Common myeloid progenitor, CD34-positive (primary cell): ENCODE measurements around the gene PTGER2.

Source experiments
- CTCF ChIA-PET: fragments of 350-600 bp; sonication (Branson Sonifier 250); formaldehyde crosslinking; loops from one replicate; lab custom pipeline; 2021; ENCODE audit warnings: antibody characterized with exemption; lab: Charles Lee
- POLR2A ChIA-PET: fragments of 350-600 bp; sonication (Branson Sonifier 250); formaldehyde crosslinking; loops from one replicate; lab custom pipeline; 2021; ENCODE audit warnings: antibody characterized with exemption; lab: Charles Lee
- DNase-seq, 3 donors: peaks; one replicate each; pipeline versions ENCODE4 v3.0.0 to v3.0.0-alpha.2; 2013
- H3K27ac ChIP-seq, 2 experiments: 1 replicate in 1 of 2; 2 replicates in 1 of 2; pipeline ENCODE4 v1.7.0; 2013; ENCODE audit warnings: inconsistent platforms in 2 of 2, low read length in 2 of 2, mild to moderate bottlenecking in 2 of 2, low read depth in 1 of 2, moderate library complexity in 1 of 2; ENCODE audit not compliant: severe bottlenecking in 2 of 2, insufficient read depth in 1 of 2, poor library complexity in 1 of 2
- H3K27me3 ChIP-seq, 5 experiments: replicated peaks in 2 of 5; 1 replicate in 3 of 5; 2 replicates in 2 of 5; pipeline versions ENCODE4 v1.6.1 to v1.7.0; 2013; ENCODE audit warnings: low read length in 4 of 5, mild to moderate bottlenecking in 2 of 5, moderate library complexity in 2 of 5, inconsistent platforms in 1 of 5; ENCODE audit not compliant: insufficient read depth in 5 of 5, control insufficient read depth in 4 of 5
- H3K36me3 ChIP-seq, 4 experiments: 1 replicate in 2 of 4; 2 replicates in 2 of 4; pipeline versions ENCODE4 v1.6.1 to v1.7.0; 2013; ENCODE audit warnings: low read length in 3 of 4, control low read depth in 1 of 4, mild to moderate bottlenecking in 1 of 4; ENCODE audit not compliant: control insufficient read depth in 4 of 4, insufficient read depth in 4 of 4
- H3K4me1 ChIP-seq, 4 experiments: 1 replicate in 3 of 4; 2 replicates in 1 of 4; pipeline versions ENCODE4 v1.6.1 to v1.7.1; 2013; ENCODE audit warnings: low read length in 3 of 4, mild to moderate bottlenecking in 3 of 4, control low read depth in 1 of 4, inconsistent platforms in 1 of 4, moderate library complexity in 1 of 4; ENCODE audit not compliant: control insufficient read depth in 4 of 4, insufficient read depth in 4 of 4; ENCODE audit errors: control extremely low read depth in 1 of 4
- H3K4me3 ChIP-seq, 7 experiments: 1 replicate in 4 of 7; 2 replicates in 3 of 7; pipeline versions ENCODE4 v1.5.1 to v1.7.0; 2013; ENCODE audit warnings: mild to moderate bottlenecking in 7 of 7, low read length in 6 of 7, moderate library complexity in 6 of 7, inconsistent platforms in 2 of 7, low read depth in 2 of 7, control low read depth in 1 of 7; ENCODE audit not compliant: insufficient read depth in 4 of 7, control insufficient read depth in 1 of 7; ENCODE audit errors: extremely low read depth in 1 of 7
- H3K9me3 ChIP-seq, 5 experiments: 1 replicate in 4 of 5; 2 replicates in 1 of 5; pipeline versions ENCODE4 v1.6.1 to v1.7.1; 2013; ENCODE audit warnings: low read length in 4 of 5, mild to moderate bottlenecking in 2 of 5, inconsistent platforms in 1 of 5, low read depth in 1 of 5, moderate library complexity in 1 of 5; ENCODE audit not compliant: control insufficient read depth in 4 of 5, insufficient read depth in 2 of 5; ENCODE audit errors: control extremely low read depth in 1 of 5
- WGBS: methylation state at CpG from one replicate; pipeline ENCODE4 v1.1.5; 2013; ENCODE audit not compliant: insufficient coverage; 5-methylcytosine and 5-hydroxymethylcytosine counted together

Gene PTGER2

GRCh38 chr14:52348279-52348678 is 34.2 kb downstream of the PTGER2 start:
- H3K36me3 ChIP-seq: no peaks in the 10 kb centered on the region
- CTCF ChIA-PET: no interaction called here
- WGBS: 90% methylated on average over 4 of the region's 5 CpGs
- DNase-seq: no peak
- POLR2A ChIA-PET: no interaction called here
- H3K9me3 ChIP-seq: peaks cover 0 to 6% (median 0%) of the 10 kb centered on the region in 5 experiments
- peaks cover 8 to 20% (median 12%) of the 10 kb centered on the region in 4 experiments for H3K4me1 ChIP-seq
- H3K27me3 ChIP-seq: peaks cover 0 to 68% (median 13%) of the 10 kb centered on the region in 5 experiments
- H3K4me3 ChIP-seq: no peak overlapping the region
- no peak overlapping the region for H3K27ac ChIP-seq

DNA sequence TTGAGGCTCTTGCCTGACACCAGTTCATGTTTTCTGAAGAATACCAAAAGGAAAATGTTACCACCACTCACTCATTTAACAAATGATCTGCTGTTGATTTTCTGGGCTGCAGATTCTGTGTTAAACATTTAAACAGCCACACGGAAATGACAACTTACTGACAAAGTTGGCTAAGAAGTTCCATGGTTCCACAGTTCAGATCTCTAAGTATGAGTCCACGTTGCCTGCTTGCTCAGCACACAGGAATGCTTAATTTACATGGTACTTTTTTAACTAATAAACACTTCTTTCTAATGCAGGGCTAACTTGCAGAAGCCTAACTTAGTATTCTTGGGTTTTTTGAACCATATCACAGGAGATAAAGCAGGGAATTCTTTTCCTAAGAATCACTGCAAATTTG is 34.7 kb downstream of the PTGER2 start:
- Histone ChIP-seq H3K27me3 (peaks cover 0 to 73% (median 13%) of the 10 kb centered on the region in 5 experiments), H3K36me3 (no peaks in the 10 kb centered on the region), H3K4me1 (peaks cover 8 to 20% (median 12%) of the 10 kb centered on the region in 4 experiments), H3K27ac (no peak overlapping the region), H3K4me3 (no peak overlapping the region), H3K9me3 (peaks cover 0 to 6% (median 0%) of the 10 kb centered on the region in 5 experiments)
- ChIA-PET CTCF (no interaction called here), POLR2A (no interaction called here)
- WGBS: 84% methylated on average over 2 of the region's 2 CpGs
- no peak for DNase-seq

DNA sequence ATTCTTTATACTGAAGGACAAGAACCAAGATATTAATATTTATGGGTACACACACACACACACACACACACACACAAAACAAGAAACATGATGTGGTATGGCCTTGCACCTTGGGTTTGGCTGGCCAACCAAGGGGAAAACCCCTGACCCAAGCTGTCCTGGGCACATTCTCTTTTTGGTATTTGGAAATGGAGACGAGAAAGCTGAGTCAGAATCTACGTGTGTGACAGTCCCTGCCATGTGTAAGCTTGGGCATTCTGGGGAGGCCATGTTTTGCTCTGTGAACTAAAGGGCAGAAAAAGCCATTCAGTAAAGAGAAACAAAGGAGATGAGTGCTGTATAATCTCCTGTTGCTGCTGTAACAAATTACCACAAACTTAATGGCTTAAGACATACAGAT is 35.6 kb downstream of the PTGER2 start:
- DNase-seq: no peak
- no peak overlapping the region for H3K27ac ChIP-seq
- peaks cover 8 to 20% (median 12%) of the 10 kb centered on the region in 4 experiments for H3K4me1 ChIP-seq
- POLR2A ChIA-PET: no interaction called here
- H3K36me3 ChIP-seq: no peaks in the 10 kb centered on the region
- no peak overlapping the region for H3K4me3 ChIP-seq
- 100% methylated on average over 2 of the region's 2 CpGs for WGBS
- CTCF ChIA-PET: interaction anchor here (1.3 to 1.6 kb wide), 2 partner anchors 29 to 60 kb away, joined by 3 to 4 read pairs; no protein-coding TSS in a partner anchor
- peaks cover 0 to 6% (median 0%) of the 10 kb centered on the region in 5 experiments for H3K9me3 ChIP-seq
- peaks cover 0 to 80% (median 17%) of the 10 kb centered on the region in 5 experiments for H3K27me3 ChIP-seq

DNA sequence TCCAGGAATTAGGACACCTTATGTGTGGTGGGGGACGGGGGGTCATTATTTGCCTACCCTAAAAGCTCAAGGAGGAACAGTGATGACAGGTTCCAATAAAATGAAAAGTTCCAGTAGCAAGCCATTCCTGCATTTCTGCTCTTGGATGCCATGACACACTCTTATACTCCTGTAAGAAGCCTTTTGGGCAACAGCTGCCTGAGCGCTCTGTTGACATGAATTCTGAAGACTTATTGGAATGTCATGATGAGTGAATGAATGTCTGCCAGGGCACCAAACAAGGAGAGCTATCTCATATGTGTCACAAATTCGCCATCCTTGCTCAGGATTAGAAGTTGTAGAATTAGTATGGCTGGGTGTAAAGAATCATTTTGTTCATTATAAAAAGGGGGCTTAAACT is 36.3 kb downstream of the PTGER2 start:
- H3K27ac ChIP-seq: no peak overlapping the region
- 68% methylated on average over 3 of the region's 3 CpGs for WGBS
- no peak overlapping the region for H3K4me3 ChIP-seq
- POLR2A ChIA-PET: no interaction called here
- H3K4me1 ChIP-seq: peaks cover 8 to 24% (median 12%) of the 10 kb centered on the region in 4 experiments
- H3K9me3 ChIP-seq: peaks cover 0 to under 1% (median 0%) of the 10 kb centered on the region in 5 experiments
- no peak for DNase-seq
- CTCF ChIA-PET: interaction anchor here (1.3 to 1.6 kb wide), 2 partner anchors 28 to 59 kb away, joined by 3 to 4 read pairs; no protein-coding TSS in a partner anchor
- peaks cover 0 to 80% (median 23%) of the 10 kb centered on the region in 5 experiments for H3K27me3 ChIP-seq
- H3K36me3 ChIP-seq: no peaks in the 10 kb centered on the region

DNA sequence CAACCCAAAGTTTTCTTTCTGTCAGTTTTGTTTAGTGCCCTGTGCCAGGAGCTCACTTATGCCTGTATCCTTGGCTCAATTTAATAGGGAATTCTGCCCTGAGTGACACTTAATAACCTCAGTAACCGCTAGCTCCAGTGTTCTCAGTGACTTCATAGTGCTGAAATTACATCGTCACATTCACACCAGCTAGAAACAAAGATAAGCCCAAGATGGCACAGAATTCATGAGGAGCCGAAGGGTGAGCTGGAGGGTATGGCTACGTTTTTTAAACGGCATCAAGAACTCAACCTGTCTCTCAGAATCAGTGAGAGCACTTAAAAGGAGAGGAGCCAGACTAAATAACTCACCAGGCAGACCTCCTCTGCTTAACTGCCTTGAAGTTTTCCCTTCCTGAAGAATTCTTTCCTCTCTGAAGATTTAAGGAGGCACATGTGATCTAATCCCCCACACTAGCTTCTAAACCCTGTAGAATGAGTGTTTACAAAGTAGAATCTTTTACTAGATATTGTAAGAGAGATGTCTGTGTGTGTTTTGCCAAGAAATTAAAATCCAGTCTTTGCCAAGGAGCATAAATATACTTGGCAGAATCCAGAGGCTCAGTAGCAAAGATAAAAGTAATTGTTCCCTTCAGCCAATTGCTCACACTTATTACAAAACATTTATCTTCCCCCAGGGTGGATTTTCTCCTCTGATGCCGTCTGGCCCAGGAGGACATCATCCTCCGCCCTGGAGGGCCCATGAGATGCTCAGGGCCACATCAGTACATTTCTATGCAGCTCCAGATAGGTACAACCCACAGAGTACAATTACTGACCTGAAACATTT is 37.3 kb downstream of the PTGER2 start:
- Histone ChIP-seq H3K36me3 (no peaks in the 10 kb centered on the region), H3K4me3 (no peak overlapping the region), H3K27ac (no peak overlapping the region), H3K27me3 (peaks cover 0 to 89% (median 28%) of the 10 kb centered on the region in 5 experiments), H3K9me3 (no peaks in the 10 kb centered on the region), H3K4me1 (peaks cover 8 to 24% (median 12%) of the 10 kb centered on the region in 4 experiments)
- ChIA-PET POLR2A (no interaction called here), CTCF (no interaction called here)
- 88% methylated on average over 7 of the region's 7 CpGs for WGBS
- DNase-seq: no peak

GRCh38 chr14:52352061-52352491 is 38.0 kb downstream of the PTGER2 start:
- 0% methylated on average over 3 of the region's 3 CpGs for WGBS
- peak in 2 of 3 donors; percentile 45 to 52 for DNase-seq
- Histone ChIP-seq H3K27me3 (peaks cover 0 to 89% (median 31%) of the 10 kb centered on the region in 5 experiments), H3K36me3 (no peaks in the 10 kb centered on the region), H3K27ac (no peak overlapping the region), H3K9me3 (no peaks in the 10 kb centered on the region), H3K4me1 (peaks cover 8 to 24% (median 12%) of the 10 kb centered on the region in 4 experiments), H3K4me3 (peak overlapping the region in 1 of 7 experiments; percentile 7)
- ChIA-PET CTCF (no interaction called here), POLR2A (no interaction called here)

DNA sequence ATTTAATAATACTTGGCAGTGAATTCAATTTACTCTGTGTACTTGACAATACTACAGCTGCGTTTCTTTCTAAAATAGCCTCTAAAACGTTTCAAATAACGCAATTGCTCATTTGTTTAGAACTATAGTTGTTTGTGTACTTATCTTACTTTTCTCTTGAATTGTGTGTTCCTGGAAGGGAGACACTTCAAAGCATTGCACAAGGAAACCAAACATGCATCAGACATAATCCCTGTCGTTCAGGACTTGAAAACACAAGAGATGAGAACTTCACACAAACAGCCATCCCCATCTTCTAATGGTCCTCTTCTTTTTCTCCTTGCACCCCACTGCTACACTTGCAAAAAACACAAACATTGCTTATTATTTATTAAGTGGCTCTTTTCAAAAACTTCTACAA is 38.5 kb downstream of the PTGER2 start:
- POLR2A ChIA-PET: no interaction called here
- peak overlapping the region in 1 of 7 experiments; percentile 7 for H3K4me3 ChIP-seq
- CTCF ChIA-PET: no interaction called here
- H3K4me1 ChIP-seq: peaks cover 8 to 24% (median 12%) of the 10 kb centered on the region in 4 experiments
- H3K9me3 ChIP-seq: no peaks in the 10 kb centered on the region
- H3K27ac ChIP-seq: no peak overlapping the region
- H3K36me3 ChIP-seq: no peaks in the 10 kb centered on the region
- H3K27me3 ChIP-seq: peaks cover 0 to 89% (median 31%) of the 10 kb centered on the region in 5 experiments
- DNase-seq: peak in 2 of 3 donors; percentile 13 to 20
- 33% methylated on average over 1 of the region's 4 CpGs for WGBS
